Stomach (tissue), 9 donors: ENCODE results near the gene DHPS. TPM values are rescaled to one million over a fixed set of nuclear protein-coding genes. Genes with fewer than 3 reads are reported as not detected.

Source experiments
- DNase-seq, 2 donors: peaks; one replicate each; pipeline versions ENCODE4 v3.0.0 to v3.0.0-alpha.2; 2013 to 2019
- H3K27ac ChIP-seq, 5 donors: fragments of 200-600 bp in 4 of 5; sonication (generic) in 4 of 5; one replicate each; pipeline ENCODE4 v1.5.1; 2013 to 2019; ENCODE audit warnings: mild to moderate bottlenecking in 1 of 5, moderate library complexity in 1 of 5
- H3K27me3 ChIP-seq, 3 donors: fragments of 200-600 bp; sonication (generic); one replicate each; pipeline ENCODE4 v1.5.1; 2017 to 2019; ENCODE audit warnings: mixed run types in 1 of 3
- H3K36me3 ChIP-seq, 4 donors: fragments of 200-600 bp; sonication (generic); 1 replicate in 3 of 4; 2 replicates in 1 of 4; pipeline ENCODE4 v1.5.1; 2016 to 2019
- H3K4me1 ChIP-seq, 4 donors: fragments of 200-600 bp; sonication (generic); one replicate each; pipeline ENCODE4 v1.5.1; 2016 to 2019
- H3K4me3 ChIP-seq, 4 donors: fragments of 200-600 bp; sonication (generic) in 3 of 4; one replicate each; pipeline ENCODE4 v1.5.1; 2016 to 2019; ENCODE audit warnings: mild to moderate bottlenecking in 1 of 4
- H3K9me3 ChIP-seq, 4 donors: fragments of 200-600 bp; sonication (generic); one replicate each; pipeline ENCODE4 v1.5.1; 2016 to 2019
- CTCF ChIP-seq, 7 experiments: fragments of 450-650 bp in 4 of 7; fragments of 200-600 bp in 3 of 7; sonication (generic) in 3 of 7; IDR thresholded peaks; one replicate each; pipeline ENCODE4 v1.5.1; 2016 to 2019; ENCODE audit warnings: antibody characterized with exemption in 7 of 7, control low read depth in 2 of 7, mild to moderate bottlenecking in 1 of 7
- EP300 ChIP-seq: sonication (generic); formaldehyde crosslinking; IDR thresholded peaks from one replicate; pipeline ENCODE4 v1.6.1; 2017; ENCODE audit warnings: antibody characterized with exemption
- POLR2A ChIP-seq, 4 donors: fragments of 450-650 bp; IDR thresholded peaks; one replicate each; pipeline ENCODE4 v1.6.1; 2016; ENCODE audit warnings: antibody characterized with exemption in 4 of 4, control low read depth in 2 of 4, mild to moderate bottlenecking in 1 of 4, moderate library complexity in 1 of 4
- POLR2AphosphoS5 ChIP-seq, 3 donors: sonication (generic); formaldehyde crosslinking; IDR thresholded peaks; one replicate each; pipeline ENCODE4 v1.6.1; 2016; ENCODE audit warnings: antibody characterized with exemption in 3 of 3
- WGBS, 5 donors: extraction: QIAGEN DNeasy Blood & Tissue Kit in 3 of 5; methylation state at CpG; one replicate each; pipeline versions ENCODE4 v1.1.5 to v1.1.7; 2013 to 2018; 5-methylcytosine and 5-hydroxymethylcytosine counted together
- intact Hi-C: fragments of 100-400 bp; cut with DNase I; formaldehyde crosslinking; loops from one replicate; pipeline ENCODE4 v1.15.1; 2023; ENCODE audit warnings: low total_unique reads
- polyA plus RNA-seq, 3 donors: library from polyadenylated mRNA; stranded (reverse); fragments of 200-250 nt; gene quantifications; one replicate each; pipeline ENCODE4 v1.2.3, GENCODE V29; 2013
- total RNA-seq, 5 donors: library from RNA; depleted of rRNA; stranded (reverse); fragments of >200 nt; gene quantifications; one replicate each; pipeline versions ENCODE4 v1.1.0 to v1.2.3, GENCODE V29; 2014 to 2016
- donor health status: healthy with polysubstance abuse.
- donor health status: Bipolar disorder and iron deficiency.
- donor health status: healthy.

Gene DHPS
- total and polyA plus RNA-seq, 8 donors = 51.7 to 287 (median 75.5) TPM

- Histone ChIP-seq H3K27me3 (no peaks in the 10 kb centered on the region), H3K4me3 (no peak overlapping the region), H3K4me1 (no peaks in the 10 kb centered on the region), H3K27ac (no peak overlapping the region), H3K9me3 (no peaks in the 10 kb centered on the region), H3K36me3 (peaks cover 83 to 97% (median 97%) of the 10 kb centered on the region in 4 donors)
- intact Hi-C loops = no loop called here
- peak in 1 of 2 donors; percentile 3 for DNase-seq
- TF ChIP-seq POLR2A (IDR thresholded peaks at IDR 0.05) (no peak), CTCF (IDR thresholded peaks at IDR 0.05) (no peak), POLR2AphosphoS5 (IDR thresholded peaks at IDR 0.05) (no peak), EP300 (no peak)
- WGBS, 5 donors = 94 to 96% (median 95%) methylated on average over 10 to 17 of the region's 17 CpGs
Observed at GRCh38 chr19:12711187-12711586, 29.5 kb upstream of the DHPS start.

GRCh38 chr19:12708641-12709040 lies 27.0 kb upstream of the DHPS start:
- WGBS, 5 donors = 87 to 97% (median 96%) methylated on average over 8 of the region's 8 CpGs
- TF ChIP-seq CTCF (IDR thresholded peaks at IDR 0.05) (no peak), POLR2AphosphoS5 (IDR thresholded peaks at IDR 0.05) (no peak), POLR2A (IDR thresholded peaks at IDR 0.05) (no peak), EP300 (no peak)
- H3K36me3 ChIP-seq = peaks cover 79 to 97% (median 97%) of the 10 kb centered on the region in 4 donors
- no peak overlapping the region for H3K4me3 ChIP-seq
- H3K9me3 ChIP-seq = no peaks in the 10 kb centered on the region
- H3K4me1 ChIP-seq = no peaks in the 10 kb centered on the region
- intact Hi-C loops = no loop called here
- no peak for DNase-seq
- no peaks in the 10 kb centered on the region for H3K27me3 ChIP-seq
- no peak overlapping the region for H3K27ac ChIP-seq

GRCh38 chr19:12706332-12706718 lies 24.6 kb upstream of the DHPS start:
- no peaks in the 10 kb centered on the region for H3K4me1 ChIP-seq
- no peak overlapping the region for H3K27ac ChIP-seq
- no peak overlapping the region for H3K4me3 ChIP-seq
- TF ChIP-seq POLR2AphosphoS5 (IDR thresholded peaks at IDR 0.05) = no peak
- no peak for TF ChIP-seq CTCF (IDR thresholded peaks at IDR 0.05)
- TF ChIP-seq POLR2A (IDR thresholded peaks at IDR 0.05) = no peak
- TF ChIP-seq EP300 = no peak
- peaks cover 89 to 100% (median 100%) of the 10 kb centered on the region in 4 donors for H3K36me3 ChIP-seq
- DNase-seq = no peak
- H3K9me3 ChIP-seq = no peaks in the 10 kb centered on the region
- H3K27me3 ChIP-seq = no peaks in the 10 kb centered on the region
- WGBS, 5 donors = 92 to 96% (median 93%) methylated on average over 10 to 13 of the region's 13 CpGs
- intact Hi-C loops = no loop called here

- Histone ChIP-seq H3K9me3 (no peaks in the 10 kb centered on the region), H3K4me1 (no peaks in the 10 kb centered on the region), H3K27me3 (no peaks in the 10 kb centered on the region), H3K36me3 (peaks cover 89 to 100% (median 100%) of the 10 kb centered on the region in 4 donors), H3K27ac (no peak overlapping the region), H3K4me3 (no peak overlapping the region)
- intact Hi-C loops = no loop called here
- no peak for TF ChIP-seq CTCF (IDR thresholded peaks at IDR 0.05)
- TF ChIP-seq POLR2A (IDR thresholded peaks at IDR 0.05) = no peak
- TF ChIP-seq EP300 = no peak
- no peak for TF ChIP-seq POLR2AphosphoS5 (IDR thresholded peaks at IDR 0.05)
- 87 to 93% (median 93%) methylated on average over 22 to 29 of the region's 29 CpGs for WGBS, 5 donors
- DNase-seq = no peak
Observed at GRCh38 chr19:12705654-12706331, 24.1 kb upstream of the DHPS start.
